ENCODE results near the gene PUM1.
A peak's percentile ranks its signal among the peaks of the same experiment; 100 is the strongest.
"Not testable (repeated sequence)": the region's sequence is repeated elsewhere in the genome, so short reads cannot be mapped to it uniquely, and the experiment has no call there.

PUM1 gene

GRCh38 chr1:31069392-31069791, 3.9 kb upstream of the PUM1 start:
- no peak for DNase-seq

DNA sequence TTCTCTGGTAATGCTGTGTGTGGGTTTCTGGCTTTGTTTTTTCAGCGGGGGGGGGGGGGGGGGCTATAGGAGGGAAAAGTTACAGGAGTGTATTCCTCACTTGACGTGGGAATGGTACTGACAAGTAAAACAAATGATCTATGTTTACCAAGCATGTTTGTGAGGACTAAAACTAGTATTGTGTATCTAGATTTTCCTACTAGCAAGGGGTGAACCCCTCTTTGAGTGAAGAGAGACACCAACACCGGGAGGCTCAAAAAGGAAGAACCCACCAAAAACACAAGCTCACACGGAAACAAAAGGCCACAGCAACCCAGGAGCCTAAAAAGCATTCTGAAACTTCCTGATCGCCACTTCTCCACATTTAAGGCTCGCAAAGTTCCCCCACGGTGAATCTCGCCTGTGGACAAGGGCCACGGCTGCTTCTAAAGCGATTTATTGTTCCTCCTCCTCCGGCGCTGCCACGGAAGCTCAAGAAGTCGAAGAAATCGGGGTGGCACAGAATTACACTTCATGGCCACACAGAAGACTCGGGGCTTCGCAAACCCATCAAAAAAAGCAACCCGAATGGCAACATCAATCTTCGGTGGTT, 703 bp downstream of the PUM1 start:
- DNase-seq: no peak

- peak; percentile 28 for DNase-seq
Observed at GRCh38 chr1:31064111-31064717, 1.3 kb downstream of the PUM1 start.

- no peak for DNase-seq
Observed at GRCh38 chr1:31063631-31064030, 1.9 kb downstream of the PUM1 start.

GRCh38 chr1:31062867-31063380, 2.6 kb downstream of the PUM1 start:
- DNase-seq: peak; percentile 20

GRCh38 chr1:31062162-31062866, 3.2 kb downstream of the PUM1 start:
- peak; percentile 9 for DNase-seq

DNA sequence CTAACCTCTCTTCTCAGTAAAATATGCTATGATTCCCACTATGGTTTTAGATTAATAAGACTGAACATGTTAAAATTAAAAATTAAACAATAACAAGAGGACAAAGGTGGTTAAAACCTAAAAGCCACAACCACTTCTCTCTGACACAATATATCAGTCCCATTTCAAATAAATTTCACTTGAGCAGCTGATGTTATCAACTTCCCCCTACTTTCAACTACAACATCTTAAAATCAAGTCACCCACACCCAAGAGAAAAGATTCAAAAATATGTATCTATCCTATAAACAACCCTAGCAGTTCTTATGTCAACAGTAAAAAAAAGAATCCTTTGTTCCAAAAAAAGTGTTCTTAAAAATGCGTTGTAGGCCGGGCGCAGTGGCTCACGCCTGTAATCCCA, 7.5 kb downstream of the PUM1 start:
- DNase-seq: no peak

DNA sequence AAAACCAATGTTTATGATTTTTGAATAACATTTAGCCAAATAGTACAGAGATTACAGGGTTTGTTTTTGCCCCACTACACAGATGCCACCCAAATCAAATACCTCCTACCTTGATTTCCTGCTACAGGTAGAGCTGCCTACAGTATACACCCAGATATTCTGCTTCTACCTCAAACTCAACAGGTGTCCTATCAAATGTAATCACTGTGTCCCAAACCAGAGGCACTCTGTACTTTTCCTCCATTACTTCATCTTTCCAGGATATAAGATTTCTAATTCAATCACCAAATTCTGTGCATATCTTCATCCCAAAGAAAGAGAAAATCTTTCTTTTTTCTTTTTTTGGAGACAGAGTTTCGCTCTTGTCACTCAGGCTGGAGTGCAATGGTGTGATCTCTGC, 9.6 kb downstream of the PUM1 start:
- DNase-seq: no peak

DNA sequence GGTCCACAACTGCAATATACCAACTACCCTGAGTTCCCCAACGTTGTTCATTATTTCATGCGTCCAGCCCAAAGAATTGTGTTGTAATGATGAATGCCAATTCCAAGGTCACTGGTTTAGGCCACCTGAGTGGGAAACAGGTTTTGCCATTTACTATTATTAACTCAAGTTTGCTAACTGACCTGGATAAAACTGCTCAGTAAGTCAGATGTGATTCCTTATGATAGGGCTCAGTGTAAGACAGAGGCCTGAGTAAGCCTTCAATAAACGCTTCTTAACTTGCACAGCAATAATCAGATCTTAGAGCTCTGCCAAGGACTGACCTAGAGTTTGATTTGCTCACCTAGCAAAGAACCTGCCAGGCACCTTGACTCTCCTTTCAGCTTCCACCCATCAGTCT, 10.0 kb downstream of the PUM1 start:
- no peak for DNase-seq

GRCh38 chr1:31054958-31055481, 10.5 kb downstream of the PUM1 start:
- no peak for DNase-seq

DNA sequence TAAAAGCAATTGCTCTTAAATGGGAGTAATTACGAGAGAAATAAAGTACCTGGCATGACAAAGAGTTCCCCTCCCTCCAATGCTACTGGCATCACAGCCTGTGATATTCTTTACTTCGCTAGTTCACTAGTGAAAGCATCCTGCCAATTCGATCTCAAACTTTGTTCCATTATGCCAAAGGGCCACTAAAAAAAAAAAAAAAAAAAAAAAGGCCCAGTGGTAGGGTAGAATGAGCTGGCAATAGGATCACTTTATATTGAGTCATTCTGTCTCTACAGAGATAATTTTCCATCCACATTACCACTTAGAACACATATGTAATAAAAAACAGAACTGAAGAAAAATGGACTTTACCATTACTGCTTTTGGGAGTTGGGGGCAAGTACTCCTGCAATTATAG, 11.2 kb downstream of the PUM1 start:
- DNase-seq: no peak

- not testable (repeated sequence) for DNase-seq
Observed at GRCh38 chr1:31052613-31053012, 12.9 kb downstream of the PUM1 start.

GRCh38 chr1:31051611-31052010, 13.9 kb downstream of the PUM1 start:
- DNase-seq: no peak

GRCh38 chr1:31047507-31047906, 18.0 kb downstream of the PUM1 start:
- DNase-seq: not testable (repeated sequence)

- no peak for DNase-seq
Observed at GRCh38 chr1:31043631-31044030, 21.9 kb downstream of the PUM1 start.

DNA sequence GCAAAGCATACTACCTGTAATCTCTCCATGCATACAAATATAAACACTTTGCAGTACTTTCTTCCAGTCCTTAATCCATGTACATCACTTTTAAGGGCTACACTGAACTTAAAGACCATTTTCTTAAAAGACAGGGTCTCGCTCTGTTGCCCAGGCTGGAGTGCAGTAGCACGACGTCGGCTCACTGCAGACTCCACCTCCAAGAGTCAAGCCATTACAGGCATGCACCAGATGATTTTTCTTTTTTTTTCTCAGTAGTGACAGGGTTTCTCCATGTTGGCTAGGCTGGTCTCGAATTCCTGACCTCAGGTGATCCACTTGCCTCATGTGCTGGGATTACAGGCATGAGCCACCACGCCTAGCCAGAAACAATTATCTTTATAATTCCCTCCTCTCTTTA, 22.9 kb downstream of the PUM1 start:
- no peak for DNase-seq

- DNase-seq: no peak
Observed at GRCh38 chr1:31041529-31041928, 24.0 kb downstream of the PUM1 start.

DNA sequence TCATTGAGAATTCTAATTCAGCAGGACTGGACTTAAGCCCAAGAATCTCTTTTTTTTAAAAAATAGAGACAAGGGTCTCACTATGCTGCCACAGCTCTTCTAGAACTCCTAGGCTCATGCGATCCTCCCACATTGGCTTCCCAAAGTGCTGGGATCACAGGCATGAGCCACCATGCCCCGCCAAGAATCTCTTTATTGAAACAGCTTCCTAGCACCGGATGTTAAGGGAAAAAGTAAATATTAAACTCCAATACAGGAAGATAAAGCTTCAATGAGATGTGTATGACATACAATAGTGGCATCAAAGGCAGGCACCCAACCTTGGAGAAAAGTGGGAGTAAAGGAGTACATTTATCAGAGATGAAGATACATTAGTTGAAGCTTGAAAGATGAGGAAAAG, 25.5 kb downstream of the PUM1 start:
- DNase-seq: no peak

DNA sequence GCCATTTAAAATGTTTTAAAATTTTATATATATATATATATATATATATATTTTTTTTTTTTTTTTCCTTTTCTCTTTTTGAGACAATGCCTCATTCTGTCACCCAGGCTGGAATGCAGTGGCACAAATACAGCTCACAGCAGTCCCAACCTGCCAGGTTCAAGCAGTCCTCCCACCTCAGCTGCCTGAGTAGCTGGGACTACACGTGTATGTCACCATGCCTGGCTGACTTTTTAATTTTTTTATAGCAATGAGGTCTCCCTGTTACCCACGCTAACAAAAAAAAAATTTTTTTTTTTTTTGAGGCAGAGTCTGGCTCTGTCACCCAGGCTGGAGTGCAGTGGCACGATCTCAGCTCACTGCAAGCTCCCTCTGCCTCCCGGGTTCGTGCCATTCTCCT, 26.6 kb downstream of the PUM1 start:
- DNase-seq: not testable (repeated sequence)

DNA sequence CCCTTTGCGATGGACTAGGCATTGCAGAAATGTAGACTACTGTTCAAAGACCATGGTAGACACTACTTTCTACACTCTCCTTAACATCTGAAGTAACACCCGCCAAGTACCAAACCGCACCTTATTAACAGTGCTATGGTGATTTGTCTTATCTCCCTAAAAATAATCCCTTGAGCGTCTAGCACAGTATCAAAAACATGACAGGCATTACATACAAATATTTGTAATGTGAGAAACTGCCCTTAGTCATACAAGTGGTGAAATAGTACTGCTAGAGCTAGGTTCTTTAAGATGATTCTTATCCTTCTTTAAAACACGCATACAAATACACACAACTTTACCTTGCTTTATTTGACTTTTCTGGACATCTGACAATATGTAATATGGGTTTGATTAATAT, 27.2 kb downstream of the PUM1 start:
- DNase-seq: no peak

DNA sequence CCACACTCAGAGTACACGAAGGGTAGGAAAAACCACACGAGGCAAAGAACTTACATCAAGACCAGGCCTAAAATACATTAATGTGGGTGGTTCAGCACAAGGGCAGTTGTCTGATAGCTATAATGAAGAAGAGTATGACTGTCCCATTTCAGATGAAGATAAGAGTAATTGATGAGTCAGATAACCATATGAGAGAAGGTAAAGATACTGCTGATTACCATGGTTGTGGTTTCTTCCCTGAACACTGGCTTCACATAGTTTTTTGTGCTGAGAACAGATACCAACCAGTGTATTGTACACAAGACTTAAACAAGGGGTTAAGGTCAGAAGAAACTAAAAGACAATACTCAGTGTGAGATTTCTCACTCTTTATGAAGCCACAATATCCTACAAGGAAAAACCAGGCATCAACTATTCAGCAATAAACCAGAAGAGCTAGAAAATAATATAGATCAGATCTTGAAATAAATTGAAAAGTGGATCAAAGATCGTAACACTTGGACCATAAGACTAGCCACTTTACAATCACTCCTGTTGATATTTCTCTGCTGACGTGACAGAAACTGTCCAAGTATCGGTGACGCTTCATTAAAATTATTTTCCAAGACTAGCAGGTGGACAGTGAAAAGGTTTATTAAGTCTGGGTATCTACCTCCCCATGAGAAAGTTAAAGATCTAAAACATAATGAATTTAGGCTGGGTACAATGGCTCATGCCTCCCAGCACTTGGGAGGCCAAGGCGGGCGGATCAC, 28.6 kb downstream of the PUM1 start:
- DNase-seq: no peak

GRCh38 chr1:31033598-31033997, 31.9 kb downstream of the PUM1 start:
- DNase-seq: peak; percentile 15

DNA sequence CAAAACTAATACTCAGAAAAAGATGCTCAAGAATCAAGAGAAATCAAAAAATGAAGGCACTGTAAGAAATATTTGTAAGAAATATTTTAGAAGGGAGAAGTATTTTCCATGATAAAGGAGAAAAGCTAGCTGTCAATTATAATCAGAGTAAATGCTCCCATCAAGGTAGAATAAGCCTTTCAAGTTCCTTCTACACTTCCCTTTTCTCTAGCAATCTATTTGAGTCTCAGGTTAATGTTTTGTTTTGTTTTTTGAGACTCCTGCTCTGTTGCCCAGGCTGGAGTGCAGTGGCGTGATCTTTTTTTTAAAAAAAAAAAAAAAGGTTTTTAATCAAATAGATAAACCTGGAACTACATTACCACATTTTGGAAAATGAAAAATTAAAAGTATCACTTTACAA, 33.3 kb downstream of the PUM1 start:
- DNase-seq: no peak

Data from right kidney (tissue), 1 donor.